Sigmoid colon (tissue), 7 donors: ENCODE data around the gene BTAF1. TPM values are rescaled to one million over a fixed set of nuclear protein-coding genes. Genes with fewer than 3 reads are reported as not detected.

Experiments used
- DNase-seq: peaks from one replicate; pipeline ENCODE4 v3.0.0-alpha.2; 2019
- H3K27ac ChIP-seq, 4 donors: fragments of 200-600 bp; sonication (generic); one replicate each; pipeline ENCODE4 v1.5.1; 2016 to 2019; ENCODE audit warnings: mild to moderate bottlenecking in 1 of 4
- H3K27me3 ChIP-seq, 3 donors: fragments of 200-600 bp; sonication (generic); one replicate each; pipeline ENCODE4 v1.5.1; 2019; ENCODE audit warnings: mild to moderate bottlenecking in 1 of 3
- H3K36me3 ChIP-seq, 4 donors: fragments of 200-600 bp; sonication (generic); one replicate each; pipeline ENCODE4 v1.5.1; 2016 to 2019
- H3K4me1 ChIP-seq, 4 donors: fragments of 200-600 bp; sonication (generic); one replicate each; pipeline ENCODE4 v1.5.1; 2017 to 2019
- H3K4me3 ChIP-seq, 4 donors: fragments of 200-600 bp; sonication (generic); one replicate each; pipeline ENCODE4 v1.5.1; 2017 to 2019; ENCODE audit warnings: mild to moderate bottlenecking in 2 of 4, moderate library complexity in 1 of 4
- H3K9me3 ChIP-seq, 4 donors: fragments of 200-600 bp in 3 of 4; sonication (generic) in 3 of 4; one replicate each; pipeline versions ENCODE4 v1.5.1 to v1.6.1; 2013 to 2019
- CTCF ChIP-seq, 4 experiments: fragments of 450-650 bp in 3 of 4; fragments of 200-600 bp in 1 of 4; IDR thresholded peaks; one replicate each; pipeline ENCODE4 v1.5.1; 2016 to 2019; ENCODE audit warnings: antibody characterized with exemption in 4 of 4, mild to moderate bottlenecking in 3 of 4, moderate library complexity in 2 of 4
- EP300 ChIP-seq, 4 donors: sonication (generic); formaldehyde crosslinking; IDR thresholded peaks; one replicate each; pipeline ENCODE4 v1.6.1; 2017; ENCODE audit warnings: antibody characterized with exemption in 4 of 4
- POLR2A ChIP-seq, 2 donors: fragments of 450-650 bp; IDR thresholded peaks; one replicate each; pipeline ENCODE4 v1.6.1; 2016; ENCODE audit warnings: antibody characterized with exemption in 2 of 2, mild to moderate bottlenecking in 2 of 2, moderate library complexity in 2 of 2
- POLR2AphosphoS5 ChIP-seq, 4 donors: sonication (generic); formaldehyde crosslinking; IDR thresholded peaks; one replicate each; pipeline ENCODE4 v1.6.1; 2017; ENCODE audit warnings: antibody characterized with exemption in 4 of 4
- WGBS, 2 donors: extraction: QIAGEN DNeasy Blood & Tissue Kit; methylation state at CpG; one replicate each; pipeline ENCODE4 v1.1.7; 2013; 5-methylcytosine and 5-hydroxymethylcytosine counted together
- intact Hi-C: fragments of 100-400 bp; cut with DNase I; formaldehyde crosslinking; loops from one replicate; pipeline ENCODE4 v1.15.1; 2023
- polyA plus RNA-seq, 3 donors: library from polyadenylated mRNA; stranded (reverse); fragments of 200-250 nt; gene quantifications; one replicate each; pipeline ENCODE4 v1.2.3, GENCODE V29; 2013
- total RNA-seq, 4 donors: library from RNA; depleted of rRNA; stranded (reverse); fragments of >200 nt; gene quantifications; one replicate each; pipeline ENCODE4 v1.1.0, GENCODE V29; 2016
- donor health status: healthy with polysubstance abuse.
- donor health status: Bipolar disorder and iron deficiency.
- donor health status: healthy.

The BTAF1 gene
- total and polyA plus RNA-seq, 7 donors, result 1.8 to 45.5 (median 34.6) TPM

- no peak for DNase-seq
- H3K9me3 ChIP-seq, result no peaks in the 10 kb centered on the region
- no peaks in the 10 kb centered on the region for H3K4me1 ChIP-seq
- H3K27me3 ChIP-seq, result no peaks in the 10 kb centered on the region
- WGBS, 2 donors, result 95 to 96% methylated on average over 1 of the region's 1 CpG
- no peak overlapping the region for H3K27ac ChIP-seq
- H3K36me3 ChIP-seq, result peaks cover 0 to 10% (median 0%) of the 10 kb centered on the region in 4 donors
- no peak for TF ChIP-seq POLR2AphosphoS5 (IDR thresholded peaks at IDR 0.05)
- TF ChIP-seq POLR2A (IDR thresholded peaks at IDR 0.05), result no peak
- no peak for TF ChIP-seq EP300 (IDR thresholded peaks at IDR 0.05)
- TF ChIP-seq CTCF (IDR thresholded peaks at IDR 0.05), result no peak
- H3K4me3 ChIP-seq, result no peak overlapping the region
- intact Hi-C loops, result no loop called here
Observed at GRCh38 chr10:91975438-91975837, 51.9 kb downstream of the BTAF1 start.

GRCh38 chr10:91976317-91977051 is 52.9 kb downstream of the BTAF1 start:
- Histone ChIP-seq H3K27me3 (no peaks in the 10 kb centered on the region), H3K27ac (no peak overlapping the region), H3K4me1 (no peaks in the 10 kb centered on the region), H3K4me3 (no peak overlapping the region), H3K9me3 (no peaks in the 10 kb centered on the region), H3K36me3 (peaks cover 0 to 15% (median 1%) of the 10 kb centered on the region in 4 donors)
- 91 to 94% methylated on average over 5 of the region's 5 CpGs for WGBS, 2 donors
- intact Hi-C loops, result no loop called here
- TF ChIP-seq CTCF (IDR thresholded peaks at IDR 0.05), result no peak
- TF ChIP-seq POLR2AphosphoS5 (IDR thresholded peaks at IDR 0.05), result no peak
- no peak for TF ChIP-seq POLR2A (IDR thresholded peaks at IDR 0.05)
- no peak for TF ChIP-seq EP300 (IDR thresholded peaks at IDR 0.05)
- no peak for DNase-seq

- intact Hi-C loops, result no loop called here
- Histone ChIP-seq H3K27me3 (no peaks in the 10 kb centered on the region), H3K4me1 (no peaks in the 10 kb centered on the region), H3K27ac (no peak overlapping the region), H3K4me3 (no peak overlapping the region), H3K36me3 (peaks cover 0 to 26% (median 8%) of the 10 kb centered on the region in 4 donors), H3K9me3 (no peaks in the 10 kb centered on the region)
- TF ChIP-seq POLR2A (IDR thresholded peaks at IDR 0.05) (no peak), POLR2AphosphoS5 (IDR thresholded peaks at IDR 0.05) (no peak), CTCF (IDR thresholded peaks at IDR 0.05) (no peak), EP300 (IDR thresholded peaks at IDR 0.05) (no peak)
- WGBS, 2 donors, result 95 to 99% methylated on average over 2 of the region's 2 CpGs
- DNase-seq, result no peak
Observed at GRCh38 chr10:91977491-91977890, 53.9 kb downstream of the BTAF1 start.

- H3K4me1 ChIP-seq, result no peaks in the 10 kb centered on the region
- no peak for TF ChIP-seq CTCF (IDR thresholded peaks at IDR 0.05)
- TF ChIP-seq POLR2AphosphoS5 (IDR thresholded peaks at IDR 0.05), result no peak
- TF ChIP-seq EP300 (IDR thresholded peaks at IDR 0.05), result no peak
- TF ChIP-seq POLR2A (IDR thresholded peaks at IDR 0.05), result no peak
- 97 to 100% methylated on average over 1 of the region's 1 CpG for WGBS, 2 donors
- H3K27me3 ChIP-seq, result no peaks in the 10 kb centered on the region
- no peak overlapping the region for H3K4me3 ChIP-seq
- H3K36me3 ChIP-seq, result peaks cover 0 to 36% (median 15%) of the 10 kb centered on the region in 4 donors
- intact Hi-C loops, result no loop called here
- no peak for DNase-seq
- no peak overlapping the region for H3K27ac ChIP-seq
- H3K9me3 ChIP-seq, result no peaks in the 10 kb centered on the region
Observed at GRCh38 chr10:91978585-91978984, 55.0 kb downstream of the BTAF1 start.
